Measurements from ENCODE around the gene GNG10.
A peak's percentile ranks its signal among the peaks of the same experiment; 100 is the strongest.

The GNG10 gene

DNA sequence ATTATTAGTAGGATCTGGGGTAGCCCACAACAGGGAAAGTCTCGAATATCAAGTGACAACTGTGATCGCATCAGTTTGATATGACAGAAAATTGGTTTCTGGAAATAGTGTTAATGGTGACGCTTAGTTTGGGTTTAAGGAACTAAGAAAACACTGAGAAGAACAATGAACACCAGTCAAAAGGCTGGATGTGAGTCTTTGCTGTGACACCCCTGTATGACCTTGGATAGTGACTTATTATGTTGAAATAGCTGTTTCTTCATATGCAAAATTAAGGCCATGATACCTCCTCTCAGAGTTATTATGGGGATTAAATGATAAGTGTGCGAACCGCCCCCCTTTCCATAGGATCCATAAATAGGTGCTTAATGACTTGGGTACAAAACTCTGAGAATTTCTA, 29.3 kb upstream of the GNG10 start:
- ChIA-PET CTCF (interaction anchor here (1.2 kb wide), 1 partner anchor 34 kb away, joined by 3 read pairs; no protein-coding TSS in a partner anchor), POLR2A (interaction anchor here (0.6 to 2.6 kb wide), 17 partner anchors 11 to 747 kb away, joined by 3 to 12 read pairs (median 4); partner anchors contain the start of genes ECPAS, GNG10 and ZNF483)
- Histone ChIP-seq H3K4me1 (ENCODE audit: control insufficient read depth, insufficient read depth, low read length) (peaks cover 2% of the 10 kb centered on the region; the same call in 1 of the 2 replicates), H3K36me3 (ENCODE audit: control insufficient read depth in 2 of 2, insufficient read depth in 1 of 2, low read length in 2 of 2) (no peaks in the 10 kb centered on the region), H3K4me3 (ENCODE audit: low read depth, low read length) (peak overlapping the region; percentile 86), H3K9me3 (ENCODE audit: control insufficient read depth, insufficient read depth, low read depth, low read length) (no peaks in the 10 kb centered on the region), H3K27ac (ENCODE audit: extremely low read depth, low read depth, low read length) (peak overlapping the region; percentile 42; the same call in 1 of the 2 replicates)
- no peak for TF ChIP-seq ZNF600 (tag by site-specific recombination; IDR thresholded peaks at IDR 0.05)
- peak; percentile 2; the same call in 1 of the 2 replicates for TF ChIP-seq ZNF335 (tag by site-specific recombination; conservative IDR thresholded peaks at IDR 0.05)

DNA sequence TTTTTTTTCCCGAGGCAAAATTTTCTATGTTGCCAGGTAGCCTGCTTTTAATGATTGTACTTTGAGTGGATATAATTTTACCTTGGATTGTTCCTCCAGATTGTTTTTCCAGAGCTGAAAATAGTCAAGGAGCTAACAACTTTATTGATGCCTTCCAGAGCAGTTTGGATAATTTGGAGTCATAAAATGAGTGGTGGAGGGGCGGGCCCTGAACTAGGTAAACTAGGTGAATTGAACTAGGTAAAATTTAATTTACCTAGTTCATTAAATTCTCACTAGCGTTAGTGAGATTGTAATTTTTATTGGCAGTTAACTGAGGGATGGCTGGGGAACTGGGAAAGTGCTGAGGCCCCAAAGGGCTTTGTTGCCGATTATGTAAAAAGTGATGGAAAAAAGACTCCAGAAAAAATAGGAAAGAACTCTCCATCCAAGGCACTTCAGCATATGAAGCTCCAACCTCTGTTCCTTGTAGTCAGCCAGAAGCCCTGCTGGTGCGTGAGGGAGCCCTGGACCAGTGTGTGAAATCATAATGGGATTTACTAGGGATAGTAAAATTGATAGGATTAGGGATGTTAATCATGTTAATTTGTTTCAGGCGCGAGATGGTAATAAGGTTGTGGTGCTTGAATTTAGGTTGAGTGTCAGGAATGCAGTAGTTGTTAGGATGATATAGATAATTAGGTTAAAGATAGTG, 28.6 kb upstream of the GNG10 start:
- H3K27ac ChIP-seq (ENCODE audit: extremely low read depth, low read depth, low read length): no peak overlapping the region
- TF ChIP-seq ZNF335 (tag by site-specific recombination; conservative IDR thresholded peaks at IDR 0.05): peak; percentile 28
- peak; percentile 67 for TF ChIP-seq PRDM6 (tag by site-specific recombination; IDR thresholded peaks at IDR 0.05)
- no peak for TF ChIP-seq ZNF416 (tag by site-specific recombination; IDR thresholded peaks at IDR 0.05)
- H3K4me3 ChIP-seq (ENCODE audit: low read depth, low read length): no peak overlapping the region; the same call in 1 of the 2 replicates
- H3K4me1 ChIP-seq (ENCODE audit: control insufficient read depth, insufficient read depth, low read length): peaks cover 2% of the 10 kb centered on the region; the same call in 1 of the 2 replicates
- H3K36me3 ChIP-seq (ENCODE audit: control insufficient read depth in 2 of 2, insufficient read depth in 1 of 2, low read length in 2 of 2): no peaks in the 10 kb centered on the region
- POLR2A ChIA-PET: interaction anchor here (0.6 to 2.6 kb wide), 4 partner anchors 17 to 519 kb away, joined by 3 to 9 read pairs (median 4); partner anchors contain the start of gene GNG10
- H3K9me3 ChIP-seq (ENCODE audit: control insufficient read depth, insufficient read depth, low read depth, low read length): no peaks in the 10 kb centered on the region
- CTCF ChIA-PET: interaction anchor here (1.2 kb wide), 1 partner anchor 34 kb away, joined by 3 read pairs; no protein-coding TSS in a partner anchor

- TF ChIP-seq SP3 (tag by site-specific recombination; IDR thresholded peaks at IDR 0.05) (no peak), EGR2 (tag by site-specific recombination; IDR thresholded peaks at IDR 0.05; ENCODE audit: low read depth) (no peak), FEZF1 (tag by site-specific recombination; IDR thresholded peaks at IDR 0.05) (no peak), ZNF302 (tag by site-specific recombination; IDR thresholded peaks at IDR 0.05; ENCODE audit: low read depth) (no peak)
- TF ChIP-seq, protein P1, sequence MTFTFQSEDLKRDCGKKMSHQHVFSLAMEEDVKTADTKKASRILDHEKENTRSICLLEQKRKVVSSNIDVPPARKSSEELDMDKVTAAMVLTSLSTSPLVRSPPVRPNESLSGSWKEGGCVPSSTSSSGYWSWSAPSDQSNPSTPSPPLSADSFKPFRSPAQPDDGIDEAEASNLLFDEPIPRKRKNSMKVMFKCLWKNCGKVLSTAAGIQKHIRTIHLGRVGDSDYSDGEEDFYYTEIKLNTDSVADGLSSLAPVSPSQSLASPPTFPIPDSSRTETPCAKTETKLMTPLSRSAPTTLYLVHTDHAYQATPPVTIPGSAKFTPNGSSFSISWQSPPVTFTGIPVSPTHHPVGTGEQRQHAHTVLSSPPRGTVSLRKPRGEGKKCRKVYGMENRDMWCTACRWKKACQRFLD (tag by site-specific recombination; IDR thresholded peaks at IDR 0.05): no peak
- CTCF ChIA-PET: no interaction called here
Observed at GRCh38 chr9:111633389-111633736, 28.0 kb upstream of the GNG10 start.

GRCh38 chr9:111634860-111635259, 26.5 kb upstream of the GNG10 start:
- ChIA-PET POLR2A (no interaction called here), CTCF (no interaction called here)
- H3K36me3 ChIP-seq (ENCODE audit: control insufficient read depth in 2 of 2, insufficient read depth in 1 of 2, low read length in 2 of 2): no peaks in the 10 kb centered on the region
- no peak overlapping the region for H3K4me3 ChIP-seq (ENCODE audit: low read depth, low read length)
- H3K9me3 ChIP-seq (ENCODE audit: control insufficient read depth, insufficient read depth, low read depth, low read length): no peaks in the 10 kb centered on the region
- no peak overlapping the region for H3K27ac ChIP-seq (ENCODE audit: extremely low read depth, low read depth, low read length)
- TF ChIP-seq ZBTB21 (tag by site-specific recombination; IDR thresholded peaks at IDR 0.05) (no peak), MZF1 (tag by site-specific recombination; IDR thresholded peaks at IDR 0.05; ENCODE audit: borderline replicate concordance) (peak; percentile 28; the same call in 1 of the 2 replicates), ZNF350 (tag by site-specific recombination; IDR thresholded peaks at IDR 0.05) (no peak)
- peaks cover 2% of the 10 kb centered on the region; the same call in 1 of the 2 replicates for H3K4me1 ChIP-seq (ENCODE audit: control insufficient read depth, insufficient read depth, low read length)

More at GRCh38 chr9:111633389-111633736, 28.0 kb upstream of the GNG10 start:
- H3K9me3 ChIP-seq (ENCODE audit: control insufficient read depth, insufficient read depth, low read depth, low read length): no peaks in the 10 kb centered on the region
- H3K4me1 ChIP-seq (ENCODE audit: control insufficient read depth, insufficient read depth, low read length): peaks cover 2% of the 10 kb centered on the region; the same call in 1 of the 2 replicates
- H3K4me3 ChIP-seq (ENCODE audit: low read depth, low read length): no peak overlapping the region
- no peaks in the 10 kb centered on the region for H3K36me3 ChIP-seq (ENCODE audit: control insufficient read depth in 2 of 2, insufficient read depth in 1 of 2, low read length in 2 of 2)
- POLR2A ChIA-PET: no interaction called here
- no peak overlapping the region for H3K27ac ChIP-seq (ENCODE audit: extremely low read depth, low read depth, low read length)
